NAMALWA (cell line): Measurements from ENCODE around the gene PHETA1.
A peak's percentile ranks its signal among the peaks of the same experiment; 100 is the strongest.

Source experiments
- DNase-seq: peaks from one replicate; pipeline ENCODE4 v3.0.0-alpha.2; 2015; ENCODE audit warnings: low spot score

PHETA1 gene, protein sequence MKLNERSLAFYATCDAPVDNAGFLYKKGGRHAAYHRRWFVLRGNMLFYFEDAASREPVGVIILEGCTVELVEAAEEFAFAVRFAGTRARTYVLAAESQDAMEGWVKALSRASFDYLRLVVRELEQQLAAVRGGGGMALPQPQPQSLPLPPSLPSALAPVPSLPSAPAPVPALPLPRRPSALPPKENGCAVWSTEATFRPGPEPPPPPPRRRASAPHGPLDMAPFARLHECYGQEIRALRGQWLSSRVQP

DNA sequence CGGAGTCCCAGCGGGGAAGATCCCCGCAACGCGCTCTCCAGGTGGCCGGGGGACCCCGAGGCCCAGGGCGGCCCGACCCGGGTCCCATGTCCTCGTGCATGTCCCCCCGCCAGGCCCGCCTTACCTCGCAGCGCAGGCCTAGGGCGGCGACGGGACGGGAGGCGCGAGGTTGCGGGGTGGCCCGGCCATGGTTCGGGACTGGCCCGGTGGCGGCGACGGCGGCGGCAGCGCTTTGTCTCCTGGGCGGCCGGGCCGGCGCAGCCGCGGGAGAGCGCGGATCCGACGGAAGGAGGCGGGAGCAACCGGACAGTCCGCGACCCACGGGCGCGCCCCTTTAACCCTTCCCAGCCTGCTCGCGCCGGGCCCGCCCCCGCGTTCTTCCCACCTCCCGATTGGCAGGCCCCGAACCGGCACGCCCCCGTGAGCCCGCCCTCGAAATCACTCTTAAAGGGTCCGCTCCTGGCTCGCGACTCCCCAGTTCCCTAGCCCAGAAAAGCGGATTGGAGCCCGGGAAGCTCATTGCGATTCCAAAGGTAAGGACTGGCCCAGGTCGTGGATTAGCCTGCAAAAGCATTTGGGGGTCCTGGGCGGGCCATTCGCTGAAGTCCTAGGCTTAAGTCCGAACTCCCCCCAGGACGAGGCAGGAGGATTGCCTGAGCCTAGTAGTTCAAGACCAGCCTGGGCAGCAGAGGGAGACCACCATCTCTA is at the start of gene PHETA1:
Gene PHETA1, minus strand, starts transcription at position 308 of the 708 bp plus-strand sequence. CDS start 5,668 bp downstream, outside the sequence.
- DNase-seq, result peak; percentile 76

DNA sequence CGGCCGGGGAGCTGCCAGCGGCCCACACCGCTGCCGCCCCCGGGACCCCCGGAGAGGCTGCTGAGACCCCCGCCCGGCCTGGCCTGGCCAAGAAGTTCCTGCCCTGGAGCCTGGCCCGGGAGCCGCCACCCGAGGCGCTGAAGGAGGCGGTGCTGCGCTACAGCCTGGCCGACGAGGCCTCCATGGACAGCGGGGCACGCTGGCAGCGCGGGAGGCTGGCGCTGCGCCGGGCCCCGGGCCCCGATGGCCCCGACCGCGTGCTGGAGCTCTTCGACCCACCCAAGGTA is 49.6 kb upstream of the PHETA1 start:
- DNase-seq, result no peak

DNA sequence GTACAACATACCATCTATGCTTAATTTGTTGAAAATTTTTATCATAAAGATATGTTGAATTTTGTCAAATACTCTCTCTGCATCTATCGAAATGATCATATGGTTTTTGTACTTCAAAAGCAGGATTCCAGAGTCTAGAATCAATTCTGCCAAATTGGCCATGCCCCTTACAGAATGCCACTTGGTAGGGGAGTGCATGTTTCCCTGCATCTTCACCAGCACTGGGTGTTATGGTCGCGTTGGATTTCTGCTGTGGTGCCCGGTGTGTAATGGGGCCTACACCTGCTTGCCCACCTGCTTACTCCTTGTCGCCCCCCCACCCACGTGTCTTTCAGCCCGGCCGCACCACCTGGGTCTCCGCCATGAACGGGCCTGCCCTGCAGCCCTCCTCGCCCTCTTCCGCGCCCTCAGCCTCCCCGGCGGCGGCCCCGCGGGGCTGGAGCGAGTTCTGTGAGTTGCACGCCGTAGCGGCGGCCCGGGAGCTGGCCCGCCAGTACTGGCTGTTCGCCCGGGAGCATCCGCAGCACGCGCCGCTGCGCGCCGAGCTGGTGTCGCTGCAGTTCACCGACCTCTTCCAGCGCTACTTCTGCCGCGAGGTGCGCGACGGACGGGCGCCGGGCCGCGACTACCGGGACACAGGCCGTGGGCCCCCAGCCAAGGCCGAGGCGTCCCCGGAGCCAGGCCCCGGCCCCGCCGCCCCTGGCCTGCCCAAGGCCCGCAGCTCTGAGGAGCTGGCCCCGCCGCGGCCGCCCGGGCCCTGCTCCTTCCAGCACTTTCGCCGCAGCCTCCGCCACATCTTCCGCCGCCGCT is 49.1 kb upstream of the PHETA1 start:
- DNase-seq, result no peak

DNA sequence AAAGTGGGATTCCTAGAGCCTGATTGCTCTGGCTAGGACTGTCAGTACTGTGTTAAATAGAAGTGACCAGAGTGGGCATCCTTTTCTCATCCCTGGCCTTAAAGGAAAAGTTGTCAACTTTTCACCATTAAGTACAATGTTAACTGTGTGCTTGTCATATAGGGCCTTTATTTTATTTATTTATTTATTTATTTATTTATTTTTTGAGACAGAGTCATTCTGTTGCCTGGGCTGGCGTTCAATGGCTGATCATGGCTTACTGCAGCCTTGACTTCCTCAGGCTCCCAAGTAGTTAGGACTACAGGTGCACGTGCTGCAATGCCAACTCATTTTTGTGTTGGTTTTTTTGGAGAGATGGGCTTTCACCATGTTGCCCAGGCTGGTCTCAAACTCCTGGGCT is 48.4 kb upstream of the PHETA1 start:
- DNase-seq, result no peak

DNA sequence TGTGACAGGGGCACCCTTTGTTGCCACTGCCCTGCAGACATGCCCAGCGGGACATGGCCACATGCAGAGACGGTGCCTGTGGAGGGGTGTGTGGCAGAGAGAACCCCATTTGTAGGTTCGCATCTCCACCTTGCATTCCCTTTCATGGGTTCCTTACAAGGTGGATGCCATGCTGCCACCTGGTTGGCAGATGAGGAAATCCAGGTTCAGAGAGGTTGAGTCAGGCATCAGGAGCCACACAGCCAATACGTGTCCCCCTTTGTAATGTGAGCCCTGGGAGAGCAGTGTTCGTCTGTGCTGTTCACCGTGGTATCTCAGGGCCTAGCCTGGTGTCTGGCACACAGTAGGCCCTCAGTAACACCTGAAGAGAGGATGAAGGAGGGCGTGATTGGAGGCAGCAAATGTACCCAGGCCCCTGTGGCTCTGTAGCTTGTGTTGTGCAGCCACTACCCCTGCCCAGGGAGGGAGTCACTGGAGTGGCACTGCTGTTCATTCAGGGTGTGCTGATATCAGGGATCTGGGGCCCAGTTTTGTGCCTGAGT is 45.9 kb upstream of the PHETA1 start:
- no peak for DNase-seq

DNA sequence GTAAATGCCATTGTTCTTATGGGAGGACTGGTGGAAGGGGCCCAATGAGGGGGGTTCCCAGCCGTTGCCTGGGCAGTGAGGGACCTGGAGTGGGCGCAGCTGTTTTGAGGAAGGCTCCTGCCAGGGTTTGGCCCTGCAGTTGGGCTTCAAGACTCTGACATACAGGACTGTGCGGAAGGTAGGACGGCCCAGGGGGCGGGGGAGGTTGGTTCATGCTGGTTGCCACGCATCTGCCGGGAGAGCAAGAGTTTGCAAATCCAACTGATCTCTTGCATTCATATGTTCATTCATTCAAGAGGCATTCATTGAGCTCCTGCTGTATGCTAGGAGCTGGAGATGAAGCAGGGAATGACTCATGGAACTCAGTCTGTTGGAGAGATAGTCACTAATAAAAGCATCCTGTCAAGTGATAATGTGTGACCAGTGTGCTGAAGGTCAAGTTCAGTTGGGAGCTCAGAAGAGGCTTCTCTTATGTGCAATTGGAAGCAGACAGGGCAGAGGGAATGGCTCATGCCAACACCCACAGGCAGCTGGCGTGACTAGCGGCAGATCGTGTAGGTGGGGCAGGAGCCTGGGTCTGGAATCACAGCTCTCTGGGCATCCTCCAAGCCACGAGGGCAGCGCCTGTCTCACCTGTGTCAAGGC is 44.7 kb upstream of the PHETA1 start:
- no peak for DNase-seq

DNA sequence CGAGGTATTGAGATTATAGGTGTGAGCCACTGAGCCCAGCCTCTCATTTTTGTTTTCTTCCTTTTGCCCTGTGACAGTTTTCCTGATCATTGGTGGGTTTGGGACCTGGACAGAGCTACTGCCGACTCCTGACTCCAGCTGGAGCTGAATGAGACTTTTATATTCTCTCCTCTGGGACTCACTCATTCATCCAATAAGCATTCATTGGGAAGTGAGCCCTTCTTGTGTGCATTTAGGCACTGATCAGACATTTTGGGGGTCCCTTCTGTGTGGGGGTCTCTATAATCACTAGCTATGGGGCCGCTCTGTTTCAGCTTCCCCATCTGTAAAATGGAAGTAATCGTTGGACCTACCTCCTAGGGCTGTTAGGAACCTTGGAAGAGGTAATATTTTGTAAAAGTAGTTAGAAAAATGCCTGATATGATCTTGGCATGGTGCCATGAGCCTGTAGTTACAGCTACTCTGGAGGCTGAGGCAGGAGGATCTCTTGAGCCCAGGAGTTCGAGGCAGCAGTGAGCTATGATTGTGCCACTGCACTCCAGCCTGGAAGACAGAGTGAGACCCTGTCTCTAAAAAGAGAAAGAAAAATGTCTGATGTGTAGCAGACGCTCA is 44.0 kb upstream of the PHETA1 start:
- DNase-seq, result no peak

DNA sequence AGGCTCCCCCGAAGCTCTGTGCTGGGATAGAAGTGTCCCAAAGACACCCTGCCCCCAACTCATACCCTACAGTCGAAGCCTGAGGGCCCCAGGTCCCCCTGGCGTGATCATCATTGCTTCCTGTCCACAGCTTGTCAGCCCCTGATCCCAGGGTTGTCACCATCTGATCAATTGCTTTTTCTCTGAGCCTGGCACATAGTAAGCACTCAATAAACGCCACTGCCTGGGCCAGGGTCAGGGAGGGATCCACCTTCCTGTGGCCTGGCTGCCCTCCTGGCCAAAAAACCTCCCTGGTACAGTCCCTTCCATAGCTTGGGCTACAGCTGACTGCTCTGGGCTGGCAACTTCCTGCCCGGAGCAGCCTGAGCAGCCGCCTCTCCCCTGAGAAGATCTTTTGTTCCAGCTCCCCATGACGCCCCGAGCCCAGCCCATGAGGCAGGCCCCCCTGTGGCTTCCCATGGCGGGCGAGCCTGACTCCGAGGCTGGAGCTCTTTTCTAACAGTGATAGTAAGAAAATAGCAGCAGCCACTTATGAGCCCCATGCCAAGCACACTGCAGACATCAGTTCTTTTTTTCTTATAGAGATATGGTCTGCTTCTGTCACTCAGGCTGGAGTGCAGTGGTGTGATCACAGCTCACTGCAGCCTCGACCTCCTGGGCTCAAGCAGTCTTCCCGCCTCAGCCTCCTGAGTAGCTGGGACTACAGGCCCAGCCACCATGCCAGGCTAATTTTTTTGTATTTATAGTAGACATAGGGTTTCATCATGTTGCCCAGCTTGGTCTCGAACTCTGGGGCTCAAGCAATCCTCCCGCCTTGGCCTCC is 43.3 kb upstream of the PHETA1 start:
- no peak for DNase-seq

DNA sequence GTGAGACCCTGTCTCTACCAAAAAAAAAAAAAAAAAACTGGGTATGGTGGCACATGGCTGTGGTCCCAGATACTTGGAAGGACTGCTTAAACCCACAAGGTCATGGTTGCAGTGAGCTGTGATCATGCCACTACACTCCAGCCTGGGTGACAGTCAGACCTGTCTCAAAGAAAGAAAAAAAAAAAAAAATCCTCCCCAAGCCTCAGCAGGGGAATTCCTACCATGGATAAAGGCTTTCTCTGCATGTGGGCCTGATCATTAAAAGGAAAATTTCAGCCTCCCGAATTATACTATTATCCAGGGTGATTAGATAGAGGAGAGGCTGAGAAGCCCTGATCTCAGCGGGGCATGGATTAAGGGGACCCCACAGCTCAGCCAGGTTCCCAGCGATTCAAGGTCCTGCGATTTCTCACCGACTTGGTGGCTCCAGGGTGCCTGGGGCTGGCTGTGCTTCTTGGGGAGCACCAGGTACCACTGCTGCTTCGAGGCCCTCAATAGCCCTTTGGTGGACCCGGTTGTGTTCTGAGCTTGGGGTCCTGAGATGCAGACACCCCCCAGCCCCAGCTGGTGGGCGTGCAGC is 42.4 kb upstream of the PHETA1 start:
- no peak for DNase-seq

DNA sequence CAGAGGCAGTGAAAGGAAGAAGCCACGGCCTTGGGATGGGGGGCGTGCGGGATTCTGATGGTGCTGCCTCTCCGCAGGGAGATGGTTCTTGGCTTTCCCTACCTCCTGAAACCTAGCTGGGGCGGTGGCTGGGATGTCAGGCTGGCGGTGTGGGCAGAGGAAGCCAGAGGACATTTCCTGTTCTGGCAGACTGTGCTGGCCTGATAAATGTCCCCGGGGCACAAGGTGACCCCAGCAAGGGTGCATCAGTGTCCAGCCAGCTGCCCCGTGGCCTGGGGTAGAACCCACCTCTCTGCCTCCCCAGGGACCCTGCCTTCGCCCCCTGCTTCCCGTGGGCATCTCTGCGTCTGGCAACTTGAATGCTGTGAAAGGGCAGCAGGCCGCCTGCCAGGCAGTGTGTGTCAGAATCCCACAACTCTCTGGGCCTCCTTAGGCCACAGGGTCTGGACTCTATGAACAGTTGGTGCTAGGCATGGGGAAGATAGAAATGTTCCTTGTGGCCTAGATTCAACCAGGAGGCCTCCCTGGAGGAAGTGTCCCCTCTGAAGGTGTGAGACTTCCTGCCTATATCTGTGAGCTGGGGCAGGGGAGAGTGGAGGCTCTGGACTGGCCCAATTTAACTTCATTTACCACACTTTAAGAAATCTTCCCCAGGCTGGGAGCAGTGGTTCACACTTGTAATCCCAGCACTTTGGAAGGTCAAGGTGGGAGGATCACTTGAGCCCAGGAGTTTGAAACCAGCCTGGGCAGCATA is 41.7 kb upstream of the PHETA1 start:
- DNase-seq, result no peak

DNA sequence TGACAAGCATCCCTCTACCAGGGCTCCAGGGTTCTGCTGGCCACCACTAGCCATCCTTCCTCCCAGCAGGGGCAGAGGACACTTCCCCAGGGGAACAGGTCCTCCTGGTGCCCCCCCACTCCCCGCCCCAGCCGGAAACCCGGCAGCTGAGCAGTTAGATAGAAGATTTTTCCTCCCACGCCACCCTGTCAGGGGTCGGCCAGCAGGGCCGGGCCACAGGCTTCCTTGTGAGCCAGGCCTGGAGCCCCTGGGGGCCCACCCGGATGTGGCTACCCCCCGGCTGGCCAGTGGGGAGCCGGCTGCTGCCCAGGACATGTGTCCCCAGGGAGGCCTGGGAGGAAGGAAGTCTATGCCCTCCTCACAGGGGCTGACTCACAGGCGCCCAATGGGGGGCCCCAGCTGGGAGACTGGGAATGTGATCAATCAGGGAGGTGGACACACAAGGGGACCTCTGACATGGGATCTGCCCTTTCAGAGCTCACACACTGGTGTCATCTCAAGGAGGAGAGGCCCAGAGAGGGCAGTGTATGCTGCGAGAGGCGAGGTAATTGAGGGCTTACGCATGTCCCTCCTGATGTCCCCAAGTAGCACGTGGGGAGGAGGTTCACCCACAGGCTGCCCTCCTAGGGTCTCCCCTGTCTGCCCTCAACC is 41.0 kb upstream of the PHETA1 start:
- DNase-seq, result no peak

DNA sequence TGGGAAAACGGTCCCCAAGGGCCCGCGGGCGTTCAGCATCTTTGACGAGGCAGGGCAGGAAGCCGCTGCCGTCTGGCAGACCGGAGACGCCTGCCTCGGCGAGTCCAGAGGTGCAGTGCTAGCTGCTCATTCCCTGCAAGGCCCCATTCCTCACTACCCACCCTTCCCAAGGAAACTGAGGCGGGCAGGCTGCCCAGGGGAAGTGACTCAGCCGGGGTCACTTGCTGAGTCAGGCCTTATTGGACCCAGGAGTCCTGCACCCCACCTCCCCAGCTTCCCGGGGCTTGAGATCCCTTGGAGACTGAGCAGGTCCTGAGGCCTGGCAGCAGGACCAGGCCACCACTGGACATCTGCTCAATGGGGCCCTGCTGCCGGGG is 40.5 kb upstream of the PHETA1 start:
- DNase-seq, result no peak

DNA sequence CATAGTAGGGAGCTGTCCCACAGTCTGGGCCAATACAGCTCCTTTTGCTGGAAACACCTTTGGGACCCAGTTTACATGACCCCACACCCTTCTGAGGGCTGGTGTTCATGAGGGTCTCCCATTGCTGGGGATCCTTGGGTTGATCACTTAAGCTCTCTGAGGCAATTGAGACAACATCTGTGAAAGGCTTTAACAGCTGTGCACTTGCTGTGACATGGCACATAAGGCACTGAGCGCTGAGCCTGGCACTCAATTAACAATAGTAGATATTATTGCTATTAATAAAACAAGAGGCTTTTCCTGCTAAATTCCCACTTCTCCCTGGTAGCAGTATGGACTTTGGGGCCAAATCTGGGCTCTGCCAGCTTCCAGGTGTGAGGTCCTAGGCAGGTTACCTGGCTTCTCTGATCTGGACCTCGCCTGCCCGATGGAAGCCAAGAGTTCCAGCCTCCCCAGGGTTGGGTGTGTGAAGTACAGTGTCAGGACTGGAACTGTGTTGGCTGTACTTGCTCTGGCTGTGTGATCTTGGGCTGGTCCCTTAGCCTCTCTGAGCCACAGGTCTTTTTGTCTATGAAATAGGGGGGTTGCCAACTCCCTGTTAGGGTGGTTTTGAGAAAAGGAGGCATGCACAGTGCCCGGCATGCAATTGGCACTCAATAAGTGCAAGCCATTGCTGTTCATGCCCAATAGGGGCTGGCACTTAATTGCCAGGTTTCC is 39.9 kb upstream of the PHETA1 start:
- DNase-seq, result no peak

DNA sequence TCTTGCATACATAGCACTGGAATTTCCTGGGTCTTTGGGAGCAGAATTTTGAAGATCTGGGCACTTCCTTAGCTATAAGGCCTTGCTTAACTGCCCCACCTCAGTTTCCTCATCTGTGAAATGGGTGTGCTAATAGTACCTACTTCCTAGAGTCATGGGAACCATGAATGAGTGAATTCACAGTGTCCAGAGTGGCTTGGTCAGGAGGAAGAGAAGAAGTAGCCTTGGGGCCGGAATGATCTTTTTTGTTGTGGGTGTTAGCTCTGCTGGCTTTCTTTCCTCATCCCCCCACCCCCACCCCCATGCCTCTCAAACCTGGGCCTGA is 39.2 kb upstream of the PHETA1 start:
- DNase-seq, result no peak

DNA sequence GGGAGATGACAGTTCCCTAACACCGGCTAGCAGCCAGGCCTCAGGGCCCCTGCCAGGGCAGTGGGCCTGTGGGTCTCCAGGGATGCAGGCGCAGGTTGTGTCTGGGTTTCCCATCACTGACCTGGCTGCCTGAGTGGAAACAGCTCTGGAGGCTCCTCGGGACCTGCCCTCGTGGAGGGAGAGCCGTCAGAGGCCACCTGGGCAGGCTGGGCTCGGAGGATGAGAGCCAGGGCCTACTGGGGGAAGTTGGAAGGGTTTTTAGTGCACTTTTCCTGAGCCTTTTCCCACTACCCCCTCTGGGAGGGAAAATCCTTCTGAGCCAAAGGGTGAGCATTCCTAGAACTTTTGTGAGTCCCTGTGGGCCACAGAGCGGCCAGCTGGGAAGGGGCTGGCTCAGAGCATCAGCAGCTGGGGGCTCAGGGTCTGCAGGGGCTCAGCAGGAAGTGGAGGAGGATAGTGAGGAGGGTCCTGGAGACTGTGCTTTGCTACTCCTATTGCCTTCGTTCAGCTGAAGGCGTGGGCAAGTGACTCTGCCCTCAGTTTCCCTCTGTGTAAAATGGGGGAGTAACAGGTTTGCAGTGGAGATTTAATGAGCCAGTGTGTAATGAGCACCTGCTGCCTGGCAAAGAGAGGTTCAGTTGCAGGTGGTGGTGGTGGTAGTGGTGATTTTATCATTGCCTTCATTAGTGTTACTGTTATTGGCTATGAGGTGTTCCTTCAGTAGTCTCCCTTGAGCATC is 38.7 kb upstream of the PHETA1 start:
- peak; percentile 62 for DNase-seq

DNA sequence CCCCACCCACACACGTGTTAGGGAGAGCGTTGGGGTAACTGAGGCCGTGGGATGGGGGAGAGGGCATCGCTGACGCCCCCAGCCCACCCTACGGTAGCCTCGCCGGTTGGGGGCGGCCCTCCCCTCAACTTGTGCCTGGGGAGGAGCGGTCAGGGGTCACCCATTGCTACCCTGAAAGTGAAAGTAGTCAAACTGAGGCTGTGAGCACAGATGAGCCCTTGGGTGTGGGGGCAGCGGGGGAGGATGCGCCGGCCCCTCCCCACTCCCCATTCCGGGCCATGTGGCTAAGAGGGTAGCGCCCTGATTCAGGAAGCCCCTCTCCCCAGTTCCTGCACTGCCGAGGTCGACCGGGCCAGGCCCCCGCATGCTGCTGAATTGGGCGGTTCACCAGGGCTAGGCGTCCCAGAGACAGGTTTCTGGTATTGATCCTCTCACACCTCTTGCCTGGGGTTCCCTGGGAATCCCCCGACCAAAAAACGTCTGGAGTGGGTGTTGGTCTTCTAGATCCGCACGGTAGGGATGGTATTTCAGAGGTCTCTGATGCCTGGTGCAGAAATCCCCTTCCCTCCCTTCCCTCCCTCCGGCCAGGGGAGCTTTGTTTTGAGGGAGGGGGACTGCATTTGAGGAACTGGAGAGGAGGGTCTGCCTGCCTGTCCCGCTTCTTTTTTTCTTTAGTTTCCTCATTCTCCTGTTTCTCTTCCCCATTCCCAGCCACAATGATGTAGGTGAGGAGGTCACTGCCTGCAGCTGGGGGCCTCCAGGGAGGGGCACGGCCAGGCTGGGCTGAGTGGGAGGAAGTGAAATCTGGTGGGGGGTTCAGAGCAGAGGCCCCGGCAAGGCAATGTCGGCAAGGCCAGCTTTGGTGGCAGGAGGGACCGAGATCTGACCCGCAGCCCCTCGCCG is 37.8 kb upstream of the PHETA1 start:
- peak; percentile 52 for DNase-seq

DNA sequence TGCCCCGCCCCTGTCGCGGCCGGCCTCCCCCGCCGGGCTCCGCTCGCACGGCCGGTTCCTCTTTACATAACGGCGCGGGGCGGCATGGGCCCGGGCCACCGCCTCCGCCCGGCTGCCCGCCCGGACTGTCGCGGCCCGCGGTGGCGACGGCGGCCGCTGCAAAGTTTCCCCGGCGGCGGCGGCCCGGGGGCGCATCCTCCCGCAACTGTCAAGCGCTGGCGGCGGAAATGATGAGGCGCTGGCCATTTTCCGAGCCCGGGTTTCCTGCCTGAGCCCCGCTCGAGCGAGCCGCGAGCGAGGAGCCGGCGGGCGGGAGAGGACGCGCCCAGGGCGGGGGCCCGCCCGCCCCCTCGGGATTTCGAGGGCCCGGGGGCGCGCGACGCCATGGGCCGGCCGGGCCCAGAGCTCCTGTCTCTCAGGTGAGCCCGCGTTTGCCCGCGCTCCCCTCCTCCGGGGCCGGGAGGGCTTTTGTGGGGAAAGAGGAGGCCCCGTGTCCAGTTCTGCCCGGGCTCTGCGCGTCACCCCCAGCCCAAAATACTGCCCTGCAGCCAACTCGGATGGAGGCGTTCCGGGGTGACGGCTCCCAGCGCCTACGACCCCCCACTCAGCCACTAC is 37.1 kb upstream of the PHETA1 start, which contains the start of gene SH2B3:
Gene SH2B3, plus strand, starts transcription at position 65 of the 615 bp plus-strand sequence. CDS start 12,223 bp downstream, outside the sequence.
- no peak for DNase-seq
